IPS-18a (cell line): ENCODE results near the gene FLAD1.

Source experiments
- H3K27ac ChIP-seq: one replicate; pipeline ENCODE4 v1.5.1; 2013; ENCODE audit warnings: low read length
- H3K27me3 ChIP-seq: one replicate; pipeline ENCODE4 v1.6.1; 2013; ENCODE audit warnings: mild to moderate bottlenecking, low read length; ENCODE audit not compliant: control insufficient read depth, insufficient read depth
- H3K36me3 ChIP-seq: one replicate; pipeline ENCODE4 v1.6.1; 2013; ENCODE audit warnings: low read depth, low read length; ENCODE audit not compliant: control insufficient read depth
- H3K4me1 ChIP-seq: one replicate; pipeline ENCODE4 v1.6.1; 2013; ENCODE audit warnings: low read depth, low read length; ENCODE audit not compliant: control insufficient read depth
- H3K4me3 ChIP-seq: one replicate; pipeline ENCODE4 v1.5.1; 2013; ENCODE audit warnings: low read length
- H3K9ac ChIP-seq: one replicate; pipeline ENCODE4 v1.6.1; 2013; ENCODE audit warnings: mild to moderate bottlenecking, low read length, moderate library complexity
- H3K9me3 ChIP-seq: one replicate; pipeline ENCODE4 v1.6.1; 2013; ENCODE audit warnings: low read depth, low read length; ENCODE audit not compliant: control insufficient read depth

FLAD1 gene

GRCh38 chr1:155019377-155020245 lies 36.5 kb downstream of the FLAD1 start:
- Histone ChIP-seq H3K27me3 (no peaks in the 10 kb centered on the region), H3K27ac (no peak overlapping the region), H3K4me1 (peaks cover 9% of the 10 kb centered on the region), H3K9me3 (no peaks in the 10 kb centered on the region), H3K4me3 (no peak overlapping the region), H3K36me3 (peaks cover 8% of the 10 kb centered on the region), H3K9ac (no peak overlapping the region)

GRCh38 chr1:155022136-155022926 lies 39.2 kb downstream of the FLAD1 start:
- Histone ChIP-seq H3K36me3 (no peaks in the 10 kb centered on the region), H3K27ac (no peak overlapping the region), H3K9ac (no peak overlapping the region), H3K9me3 (no peaks in the 10 kb centered on the region), H3K27me3 (no peaks in the 10 kb centered on the region), H3K4me1 (peaks cover 4% of the 10 kb centered on the region), H3K4me3 (no peak overlapping the region)

GRCh38 chr1:155022927-155023236 lies 39.7 kb downstream of the FLAD1 start:
- Histone ChIP-seq H3K36me3 (no peaks in the 10 kb centered on the region), H3K9me3 (no peaks in the 10 kb centered on the region), H3K9ac (no peak overlapping the region), H3K4me1 (peaks cover 2% of the 10 kb centered on the region), H3K27ac (no peak overlapping the region), H3K4me3 (no peak overlapping the region), H3K27me3 (no peaks in the 10 kb centered on the region)

- Histone ChIP-seq H3K9ac (no peak overlapping the region), H3K36me3 (no peaks in the 10 kb centered on the region), H3K27ac (no peak overlapping the region), H3K4me1 (no peaks in the 10 kb centered on the region), H3K4me3 (no peak overlapping the region), H3K27me3 (no peaks in the 10 kb centered on the region), H3K9me3 (no peaks in the 10 kb centered on the region)
Measured at GRCh38 chr1:155023627-155024026, 40.5 kb downstream of the FLAD1 start.

GRCh38 chr1:155024315-155024714 lies 41.2 kb downstream of the FLAD1 start:
- Histone ChIP-seq H3K36me3 (no peaks in the 10 kb centered on the region), H3K9ac (no peak overlapping the region), H3K27ac (no peak overlapping the region), H3K4me1 (no peaks in the 10 kb centered on the region), H3K9me3 (no peaks in the 10 kb centered on the region), H3K4me3 (no peak overlapping the region), H3K27me3 (no peaks in the 10 kb centered on the region)

- H3K9me3 ChIP-seq, result no peaks in the 10 kb centered on the region
- no peak overlapping the region for H3K27ac ChIP-seq
- H3K27me3 ChIP-seq, result no peaks in the 10 kb centered on the region
- H3K4me1 ChIP-seq, result no peaks in the 10 kb centered on the region
- no peak overlapping the region for H3K9ac ChIP-seq
- H3K4me3 ChIP-seq, result no peak overlapping the region
- H3K36me3 ChIP-seq, result no peaks in the 10 kb centered on the region
Measured at GRCh38 chr1:155026154-155026553, 43.0 kb downstream of the FLAD1 start.

- no peaks in the 10 kb centered on the region for H3K4me1 ChIP-seq
- H3K27me3 ChIP-seq, result no peaks in the 10 kb centered on the region
- H3K9me3 ChIP-seq, result no peaks in the 10 kb centered on the region
- H3K27ac ChIP-seq, result no peak overlapping the region
- H3K4me3 ChIP-seq, result no peak overlapping the region
- H3K36me3 ChIP-seq, result no peaks in the 10 kb centered on the region
- H3K9ac ChIP-seq, result no peak overlapping the region
Measured at GRCh38 chr1:155026588-155026987, 43.4 kb downstream of the FLAD1 start.

- Histone ChIP-seq H3K27ac (no peak overlapping the region), H3K36me3 (no peaks in the 10 kb centered on the region), H3K27me3 (no peaks in the 10 kb centered on the region), H3K9ac (no peak overlapping the region), H3K9me3 (no peaks in the 10 kb centered on the region), H3K4me1 (no peaks in the 10 kb centered on the region), H3K4me3 (no peak overlapping the region)
Measured at GRCh38 chr1:155029513-155030242, 46.5 kb downstream of the FLAD1 start.

GRCh38 chr1:155030243-155030795 lies 47.2 kb downstream of the FLAD1 start:
- no peak overlapping the region for H3K9ac ChIP-seq
- H3K9me3 ChIP-seq, result no peaks in the 10 kb centered on the region
- no peaks in the 10 kb centered on the region for H3K4me1 ChIP-seq
- no peak overlapping the region for H3K4me3 ChIP-seq
- H3K36me3 ChIP-seq, result no peaks in the 10 kb centered on the region
- no peaks in the 10 kb centered on the region for H3K27me3 ChIP-seq
- no peak overlapping the region for H3K27ac ChIP-seq

- H3K9me3 ChIP-seq, result no peaks in the 10 kb centered on the region
- H3K27me3 ChIP-seq, result no peaks in the 10 kb centered on the region
- no peak overlapping the region for H3K27ac ChIP-seq
- H3K9ac ChIP-seq, result no peak overlapping the region
- H3K4me1 ChIP-seq, result no peaks in the 10 kb centered on the region
- no peaks in the 10 kb centered on the region for H3K36me3 ChIP-seq
- no peak overlapping the region for H3K4me3 ChIP-seq
Measured at GRCh38 chr1:155030899-155031298, 47.8 kb downstream of the FLAD1 start.

- Histone ChIP-seq H3K4me3 (no peak overlapping the region), H3K4me1 (no peaks in the 10 kb centered on the region), H3K9me3 (no peaks in the 10 kb centered on the region), H3K9ac (no peak overlapping the region), H3K27ac (no peak overlapping the region), H3K27me3 (no peaks in the 10 kb centered on the region), H3K36me3 (no peaks in the 10 kb centered on the region)
Measured at GRCh38 chr1:155032886-155033285, 49.7 kb downstream of the FLAD1 start.
